IMR-90 (cell line): ENCODE measurements around the gene CCDC170. TPM values are rescaled to one million over a fixed set of nuclear protein-coding genes. Genes with fewer than 3 reads are reported as not detected.

Experiments
- ATAC-seq: fragments of 200-7000 bp; cut with Tn5 transposase; 2 replicates; pipeline ENCODE4 v1.9.1; 2020; ENCODE audit warnings: low read depth, mild to moderate bottlenecking, moderate library complexity
- BruUV-seq: library from RNA; stranded (reverse); fragments of 400-500 nt; replicated peaks from 2 replicates; lab custom pipeline; 2021; lab: Mats Ljungman, UMichigan
- CTCF ChIA-PET: fragments of 300-600 bp; formaldehyde crosslinking; extraction: SDS; loops from one replicate; lab custom pipeline; 2021; ENCODE audit warnings: antibody characterized with exemption; lab: Yijun Ruan, JAX
- POLR2A ChIA-PET: fragments of 300-600 bp; sonication (Branson Sonifier 250); formaldehyde crosslinking; loops from one replicate; lab custom pipeline; 2022; ENCODE audit warnings: antibody characterized with exemption; ENCODE audit not compliant: unreplicated experiment; lab: Charles Lee
- DNase-seq: peaks from one replicate; pipeline ENCODE4 v3.0.0; 2013
- H2AFZ ChIP-seq: replicated peaks from 2 replicates; pipeline ENCODE3; 2013; ENCODE audit warnings: low read length, mild to moderate bottlenecking; ENCODE audit not compliant: poor library complexity
- H2AK5ac ChIP-seq: 2 replicates; pipeline ENCODE4 v1.6.1; 2013; ENCODE audit warnings: low read depth, low read length, inconsistent platforms
- H2AK9ac ChIP-seq: replicated peaks from 2 replicates; pipeline ENCODE3; 2013; ENCODE audit warnings: mild to moderate bottlenecking, low read depth, low read length, moderate library complexity; ENCODE audit not compliant: poor library complexity
- H2BK120ac ChIP-seq: 2 replicates; pipeline ENCODE4 v1.6.1; 2013; ENCODE audit warnings: low read depth, low read length, inconsistent platforms
- H2BK15ac ChIP-seq: 3 replicates; pipeline ENCODE4 v1.6.1; 2013; ENCODE audit warnings: low read depth, low read length, inconsistent platforms
- H2BK20ac ChIP-seq: 2 replicates; pipeline ENCODE4 v1.6.1; 2013; ENCODE audit warnings: low read depth, mild to moderate bottlenecking, inconsistent platforms, low read length, moderate library complexity
- H2BK5ac ChIP-seq: 2 replicates; pipeline ENCODE4 v1.6.1; 2013; ENCODE audit warnings: mild to moderate bottlenecking, low read depth, low read length, inconsistent platforms; ENCODE audit not compliant: poor library complexity, severe bottlenecking
- H3K14ac ChIP-seq: replicated peaks from 2 replicates; pipeline ENCODE4 v1.6.1; 2013; ENCODE audit warnings: low read depth, low read length, inconsistent platforms
- H3K18ac ChIP-seq: 2 replicates; pipeline ENCODE4 v1.6.1; 2013; ENCODE audit warnings: low read depth, low read length, control low read depth
- H3K23ac ChIP-seq: 2 replicates; pipeline ENCODE4 v1.6.1; 2013; ENCODE audit warnings: low read depth, low read length, inconsistent platforms
- H3K27ac ChIP-seq: 2 replicates; pipeline ENCODE4 v1.5.1; 2013; ENCODE audit warnings: mild to moderate bottlenecking, control low read depth, low read length; ENCODE audit not compliant: insufficient read depth
- H3K27me3 ChIP-seq: 2 replicates; pipeline ENCODE4 v1.6.1; 2013; ENCODE audit warnings: low read length; ENCODE audit not compliant: control insufficient read depth, insufficient read depth
- H3K36me3 ChIP-seq: 2 replicates; pipeline ENCODE4 v1.6.1; 2013; ENCODE audit warnings: low read length, mixed read lengths; ENCODE audit not compliant: control insufficient read depth, insufficient read depth
- H3K4ac ChIP-seq: 2 replicates; pipeline ENCODE4 v1.6.1; 2013; ENCODE audit warnings: low read depth, low read length, inconsistent platforms
- H3K4me1 ChIP-seq: 2 replicates; pipeline ENCODE4 v1.6.1; 2013; ENCODE audit warnings: low read length, mixed read lengths; ENCODE audit not compliant: control insufficient read depth, insufficient read depth
- H3K4me2 ChIP-seq: 2 replicates; pipeline ENCODE4 v1.6.1; 2013; ENCODE audit warnings: low read depth, mild to moderate bottlenecking, control low read depth, low read length, moderate library complexity
- H3K4me3 ChIP-seq: 2 replicates; pipeline ENCODE4 v1.5.1; 2013; ENCODE audit warnings: low read depth, mild to moderate bottlenecking, control low read depth, low read length, moderate library complexity; ENCODE audit not compliant: insufficient read depth
- H3K56ac ChIP-seq: 2 replicates; pipeline ENCODE4 v1.6.1; 2013; ENCODE audit warnings: low read length, inconsistent platforms; ENCODE audit not compliant: insufficient read depth; ENCODE audit errors: extremely low read depth
- H3K79me1 ChIP-seq, 2 experiments: 2 replicates each; pipeline ENCODE4 v1.6.1; 2013; ENCODE audit warnings: low read length in 2 of 2, inconsistent platforms in 1 of 2, low read depth in 1 of 2
- H3K9ac ChIP-seq: 2 replicates; pipeline ENCODE4 v1.6.1; 2013; ENCODE audit warnings: low read depth, low read length, control low read depth
- H3K9me1 ChIP-seq: 2 replicates; pipeline ENCODE4 v1.6.1; 2013; ENCODE audit warnings: low read length, inconsistent platforms; ENCODE audit not compliant: insufficient read depth
- H3K9me3 ChIP-seq: 2 replicates; pipeline ENCODE4 v1.6.1; 2013; ENCODE audit warnings: low read length; ENCODE audit not compliant: control insufficient read depth, insufficient read depth
- H4K20me1 ChIP-seq: 2 replicates; pipeline ENCODE4 v1.6.1; 2013; ENCODE audit warnings: low read length, inconsistent platforms; ENCODE audit not compliant: insufficient read depth
- H4K5ac ChIP-seq: 2 replicates; pipeline ENCODE4 v1.6.1; 2013; ENCODE audit warnings: mild to moderate bottlenecking, low read depth, low read length, control low read depth
- H4K8ac ChIP-seq, 2 experiments: 2 replicates each; pipeline ENCODE4 v1.6.1; 2013; ENCODE audit warnings: low read depth in 2 of 2, low read length in 2 of 2, control low read depth in 1 of 2, inconsistent platforms in 1 of 2
- H4K91ac ChIP-seq: 2 replicates; pipeline ENCODE4 v1.6.1; 2013; ENCODE audit warnings: low read depth, low read length, inconsistent platforms; ENCODE audit not compliant: insufficient read depth
- CTCF ChIP-seq: conservative IDR thresholded peaks from 2 replicates; pipeline ENCODE4 v1.5.1; 2012; ENCODE audit warnings: mild to moderate bottlenecking, low read depth, low read length, improper control_type of control experiment
- MAFK ChIP-seq: IDR thresholded peaks from 2 replicates; pipeline ENCODE4 v1.6.1; 2012; ENCODE audit warnings: low read depth, low read length, improper control_type of control experiment
- RFX5 ChIP-seq: IDR thresholded peaks from 2 replicates; pipeline ENCODE4 v1.8.0; 2012; ENCODE audit warnings: low read depth, mild to moderate bottlenecking, low read length, moderate library complexity
- SMC3 ChIP-seq: fragments of 150-350 bp; IDR thresholded peaks from 2 replicates; pipeline ENCODE4 v1.6.1; 2016; ENCODE audit warnings: low read depth, mild to moderate bottlenecking, antibody characterized with exemption, low read length, moderate library complexity
- WGBS, 2 experiments: methylation state at CpG; one replicate each; pipeline versions ENCODE4 v1.1.5 to v1.1.7; 2013; ENCODE audit warnings: missing lambda C conversion rate in 2 of 2; ENCODE audit not compliant: insufficient read length in 1 of 2; ENCODE audit errors: extremely low coverage in 2 of 2; 5-methylcytosine and 5-hydroxymethylcytosine counted together
- dilution Hi-C: fragments of 300-500 bp; cut with HindIII; formaldehyde crosslinking; loops from one replicate; pipeline ENCODE4 v1.14.3; 2018; ENCODE audit warnings: low sequenced_read_pairs; ENCODE audit not compliant: unreplicated experiment
- in situ Hi-C: fragments of 300-500 bp; cut with MboI; formaldehyde crosslinking; loops from 3 replicates; pipeline ENCODE4 v1.14.3; 2019; ENCODE audit warnings: low sequenced_read_pairs, inconsistent platforms, mixed read lengths
- intact Hi-C: fragments of 100-400 bp; cut with micrococcal nuclease; formaldehyde crosslinking; loops from 2 replicates; pipeline ENCODE4 v1.10.0; 2022
- polyA plus RNA-seq, 3 experiments: library from polyadenylated mRNA; depleted of rRNA; stranded (reverse); fragments of >200 nt; gene quantifications; 2 replicates each; pipeline ENCODE4 v1.2.3, GENCODE V29; 2012; ENCODE audit warnings: low replicate concordance in 1 of 3
- total RNA-seq: library from RNA; depleted of rRNA; stranded (reverse); fragments of >200 nt; gene quantifications from 2 replicates; pipeline ENCODE4 v1.2.3, GENCODE V29; 2012

The CCDC170 gene
- total and polyA plus RNA-seq, 2 of the 4 experiments (the other 2 are of a cell fraction), result 0.12 to 0.54 TPM

- Histone ChIP-seq H4K8ac (no peak overlapping the region), H2BK120ac (no peak overlapping the region), H3K79me1 (no peaks in the 10 kb centered on the region), H3K27ac (no peak overlapping the region), H3K36me3 (no peaks in the 10 kb centered on the region), H4K91ac (no peak overlapping the region), H3K23ac (no peak overlapping the region), H3K14ac (no peak overlapping the region), H3K18ac (no peak overlapping the region), H3K9me3 (peaks cover 7% of the 10 kb centered on the region; the same call in 1 of the 2 replicates), H3K4ac (no peak overlapping the region), H2AFZ (no peak overlapping the region), H3K4me3 (no peak overlapping the region), H2BK20ac (no peak overlapping the region), H2BK5ac (no peak overlapping the region), H2BK15ac (no peak overlapping the region), H3K4me1 (no peaks in the 10 kb centered on the region), H4K20me1 (no peaks in the 10 kb centered on the region), H3K27me3 (no peaks in the 10 kb centered on the region), H3K9ac (no peak overlapping the region), H3K9me1 (no peaks in the 10 kb centered on the region), H2AK9ac (no peak overlapping the region), H3K4me2 (no peak overlapping the region), H2AK5ac (no peak overlapping the region), H4K5ac (no peak overlapping the region), H3K56ac (no peak overlapping the region)
- WGBS, 2 experiments, result no CpG with 5 or more reads among the region's 4 CpGs
- POLR2A ChIA-PET, result no interaction called here
- BruUV-seq, result no TSS peak
- CTCF ChIA-PET, result no interaction called here
- DNase-seq (no peak), ATAC-seq (no peak)
- no peak for TF ChIP-seq SMC3
- TF ChIP-seq RFX5, result no peak
- no peak for TF ChIP-seq CTCF
- no peak for TF ChIP-seq MAFK
- in situ Hi-C loops (no loop called here), dilution Hi-C loops (no loop called here), intact Hi-C loops (no loop called here)
Observed at GRCh38 chr6:151649835-151650234, 156.0 kb downstream of the CCDC170 start.
